Fibroblast of pulmonary artery (primary cell): ENCODE measurements around the gene RXFP3.

ENCODE experiments used
- DNase-seq: peaks from one replicate; pipeline ENCODE4 v3.0.0-alpha.2; 2010; ENCODE audit warnings: low read depth
- H3K4me3 ChIP-seq: replicated peaks from 2 replicates; pipeline ENCODE4 v1.5.1; 2011; ENCODE audit warnings: low read depth, mild to moderate bottlenecking, control low read depth, low read length, moderate library complexity
- TF ChIP-seq, protein P1 (sequence below): IDR thresholded peaks from 2 replicates; pipeline ENCODE4 v1.5.1; 2011; ENCODE audit warnings: mild to moderate bottlenecking, control low read depth, low read length, inconsistent platforms; ENCODE audit errors: missing control alignments

The RXFP3 gene

DNA sequence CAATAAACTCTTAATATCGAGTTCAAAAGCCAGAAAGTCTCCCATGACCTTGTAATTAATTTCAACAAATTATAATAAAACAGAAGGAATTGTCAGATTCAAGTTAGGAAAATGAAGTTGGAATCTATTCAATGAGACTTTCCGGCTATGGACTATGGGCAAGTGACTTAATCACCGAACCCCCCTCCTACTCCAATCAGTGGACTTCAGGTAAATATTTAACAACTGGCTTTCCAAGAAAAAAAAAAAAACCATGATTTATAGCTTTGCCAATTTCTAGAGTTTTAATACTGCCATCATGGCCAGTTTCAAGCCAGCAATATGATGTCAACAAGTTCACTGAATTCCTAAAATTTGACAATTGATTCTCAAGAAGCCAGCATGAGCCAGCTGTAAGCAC lies 43.8 kb downstream of the RXFP3 start:
- DNase-seq = no peak
- TF ChIP-seq, protein P1, sequence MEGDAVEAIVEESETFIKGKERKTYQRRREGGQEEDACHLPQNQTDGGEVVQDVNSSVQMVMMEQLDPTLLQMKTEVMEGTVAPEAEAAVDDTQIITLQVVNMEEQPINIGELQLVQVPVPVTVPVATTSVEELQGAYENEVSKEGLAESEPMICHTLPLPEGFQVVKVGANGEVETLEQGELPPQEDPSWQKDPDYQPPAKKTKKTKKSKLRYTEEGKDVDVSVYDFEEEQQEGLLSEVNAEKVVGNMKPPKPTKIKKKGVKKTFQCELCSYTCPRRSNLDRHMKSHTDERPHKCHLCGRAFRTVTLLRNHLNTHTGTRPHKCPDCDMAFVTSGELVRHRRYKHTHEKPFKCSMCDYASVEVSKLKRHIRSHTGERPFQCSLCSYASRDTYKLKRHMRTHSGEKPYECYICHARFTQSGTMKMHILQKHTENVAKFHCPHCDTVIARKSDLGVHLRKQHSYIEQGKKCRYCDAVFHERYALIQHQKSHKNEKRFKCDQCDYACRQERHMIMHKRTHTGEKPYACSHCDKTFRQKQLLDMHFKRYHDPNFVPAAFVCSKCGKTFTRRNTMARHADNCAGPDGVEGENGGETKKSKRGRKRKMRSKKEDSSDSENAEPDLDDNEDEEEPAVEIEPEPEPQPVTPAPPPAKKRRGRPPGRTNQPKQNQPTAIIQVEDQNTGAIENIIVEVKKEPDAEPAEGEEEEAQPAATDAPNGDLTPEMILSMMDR = no peak
- H3K4me3 ChIP-seq = no peak overlapping the region

DNA sequence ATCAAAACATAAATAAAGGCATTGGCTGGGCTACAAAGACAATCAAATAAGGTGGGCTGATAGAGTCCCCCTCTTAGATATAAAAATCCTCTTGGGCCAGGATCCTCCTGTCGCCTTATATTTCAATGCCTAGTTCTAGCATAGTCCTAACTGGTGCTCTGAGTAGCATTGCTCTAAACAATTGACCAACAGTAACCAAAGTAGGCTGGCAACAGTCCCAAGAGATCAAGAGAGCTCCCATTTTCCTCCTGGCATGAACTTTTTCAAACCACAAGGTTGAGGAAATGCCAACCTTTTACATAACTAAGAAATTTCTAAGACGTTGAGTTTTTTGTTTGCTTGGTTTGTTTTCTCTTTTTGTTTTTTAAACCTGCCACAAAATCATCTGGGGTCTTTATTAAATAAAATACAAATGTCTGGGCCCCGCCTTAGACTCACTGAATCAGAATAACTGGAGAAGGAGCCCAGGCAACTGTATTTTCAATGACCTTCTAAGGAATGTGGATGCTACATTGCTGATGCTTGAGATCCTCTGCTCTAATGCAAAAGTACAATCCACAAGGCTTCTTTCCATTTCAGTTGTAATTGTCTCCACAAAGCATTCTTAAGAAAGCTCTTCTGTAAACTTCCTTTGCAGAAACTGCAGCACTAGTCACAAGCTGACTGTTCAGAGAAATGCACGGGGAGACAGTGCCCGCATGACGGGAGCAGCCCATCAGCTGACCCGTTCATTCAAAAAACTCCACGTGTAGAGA lies 45.4 kb downstream of the RXFP3 start:
- TF ChIP-seq, protein P1 = no peak
- peak; percentile 44 for DNase-seq
- no peak overlapping the region for H3K4me3 ChIP-seq

DNA sequence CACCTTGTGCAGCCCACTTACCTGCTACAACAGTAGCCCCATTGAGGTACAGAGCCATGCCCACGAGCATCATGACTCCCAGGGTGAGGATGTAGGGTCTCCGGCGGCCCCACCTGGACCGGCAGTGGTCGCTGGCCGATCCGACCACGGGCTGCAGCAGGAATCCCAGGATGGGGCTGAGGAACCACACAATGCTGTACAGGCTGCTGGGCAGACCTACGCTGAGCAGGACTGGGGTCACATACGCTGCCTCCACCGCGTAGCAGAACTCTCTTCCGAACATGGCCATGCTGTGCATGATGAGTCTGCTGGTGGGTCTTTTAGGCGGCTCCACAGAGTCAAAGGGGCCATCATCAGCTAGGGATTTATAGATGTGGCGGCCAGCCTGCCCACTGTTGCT lies 48.0 kb downstream of the RXFP3 start:
- no peak overlapping the region for H3K4me3 ChIP-seq
- no peak for DNase-seq
- TF ChIP-seq, protein P1 = no peak

DNA sequence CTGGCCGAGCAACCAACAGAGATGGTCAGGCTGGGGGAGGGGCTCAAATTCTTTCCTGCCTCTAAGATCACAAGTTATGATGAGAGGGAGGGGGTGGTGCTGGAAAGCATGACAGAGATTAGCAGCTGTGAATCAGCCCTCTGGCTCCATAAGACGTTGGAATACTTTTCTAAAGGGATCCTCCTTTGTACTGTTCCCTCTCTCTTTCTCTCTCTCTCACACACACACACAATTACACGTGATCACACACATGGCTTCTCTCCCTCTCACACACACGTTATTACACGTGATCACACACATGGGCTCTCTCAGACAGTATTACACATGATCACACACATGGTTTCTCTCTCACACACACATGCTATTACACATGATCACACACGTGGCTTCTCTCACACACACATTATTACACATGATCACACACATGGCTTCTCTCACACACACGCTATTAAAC lies 48.5 kb downstream of the RXFP3 start, which contains the start of gene SLC45A2:
Gene SLC45A2 (minus strand): TSS at position 23 of the 454 bp plus-strand sequence. CDS start 110 bp downstream, outside the sequence.
- H3K4me3 ChIP-seq = no peak within 1 kb of the TSS
- TF ChIP-seq, protein P1 = no peak
- DNase-seq = peak; percentile 23

DNA sequence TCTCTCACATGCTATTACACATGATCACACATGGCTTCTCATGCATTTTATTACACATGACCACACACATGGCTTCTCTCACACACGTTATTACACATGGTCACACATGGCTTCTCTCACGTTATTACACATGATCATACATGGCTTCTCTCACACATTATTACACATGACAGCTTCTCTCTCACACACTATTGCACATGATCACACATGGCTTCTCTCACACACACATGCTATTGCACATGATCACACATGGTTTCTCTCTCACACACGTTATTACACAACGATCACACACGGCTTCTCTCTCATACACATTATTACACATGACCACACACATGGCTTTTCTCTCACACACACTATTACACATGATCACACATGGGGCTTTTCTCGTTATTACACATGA lies 49.3 kb downstream of the RXFP3 start:
- no peak for DNase-seq
- TF ChIP-seq, protein P1 = no peak
- H3K4me3 ChIP-seq = no peak overlapping the region
